WTC11 (cell line): ENCODE measurements around the gene SCNM1. TPM values are rescaled to one million over a fixed set of nuclear protein-coding genes. Genes with fewer than 3 reads are reported as not detected.

Experiments used
- ATAC-seq: fragments of 200-7000 bp; cut with Tn5 transposase; 2 replicates; pipeline ENCODE4 v1.10.0; 2021; ENCODE audit warnings: mild to moderate bottlenecking, moderate library complexity
- CTCF ChIA-PET: fragments of 300-600 bp; sonication (Branson Sonifier 250); formaldehyde crosslinking; loops from one replicate; lab custom pipeline; 2021; ENCODE audit warnings: antibody characterized with exemption; lab: Charles Lee
- POLR2A ChIA-PET: fragments of 350-600 bp; sonication (Branson Sonifier 250); formaldehyde crosslinking; loops from one replicate; lab custom pipeline; 2021; ENCODE audit warnings: antibody characterized with exemption; lab: Charles Lee
- DNase-seq: peaks from one replicate; pipeline ENCODE4 v3.0.0; 2021; ENCODE audit warnings: low spot score
- H3K27ac Mint-ChIP-seq: 2 replicates; pipeline ENCODE4 v1.8.0; 2021; ENCODE audit warnings: mixed read lengths
- H3K27me3 Mint-ChIP-seq: 2 replicates; pipeline ENCODE4 v1.8.0; 2021; ENCODE audit warnings: low read depth, mild to moderate bottlenecking, moderate library complexity, mixed read lengths
- H3K36me3 Mint-ChIP-seq: 2 replicates; pipeline ENCODE4 v1.8.0; 2021; ENCODE audit warnings: mixed read lengths
- H3K4me1 Mint-ChIP-seq: 2 replicates; pipeline ENCODE4 v1.8.0; 2022; ENCODE audit warnings: mixed read lengths
- H3K4me3 Mint-ChIP-seq: 2 replicates; pipeline ENCODE4 v1.8.0; 2021; ENCODE audit warnings: mild to moderate bottlenecking, moderate library complexity, mixed read lengths
- H3K9me3 Mint-ChIP-seq: 2 replicates; pipeline ENCODE4 v1.8.0; 2021; ENCODE audit warnings: mixed read lengths
- AR ChIP-seq: fragments of 250-450 bp; sonication (Bioruptor Pico); IDR thresholded peaks from 2 replicates; pipeline ENCODE4 v1.9.0; 2021; ENCODE audit warnings: mild to moderate bottlenecking
- E2F5 ChIP-seq: sonication (generic); formaldehyde crosslinking; IDR thresholded peaks from 2 replicates; pipeline ENCODE4 v1.8.1; 2022; ENCODE audit warnings: mild to moderate bottlenecking, moderate library complexity, missing genetic modification reagents
- ETV6 ChIP-seq: sonication (generic); formaldehyde crosslinking; IDR thresholded peaks from 2 replicates; pipeline ENCODE4 v1.8.1; 2022; ENCODE audit warnings: mild to moderate bottlenecking, missing genetic modification reagents
- FOXJ3 ChIP-seq: sonication (generic); formaldehyde crosslinking; IDR thresholded peaks from 2 replicates; pipeline ENCODE4 v1.9.0; 2021; ENCODE audit warnings: missing genetic modification reagents, mild to moderate bottlenecking, borderline replicate concordance
- FOXK1 ChIP-seq: sonication (generic); formaldehyde crosslinking; IDR thresholded peaks from 2 replicates; pipeline ENCODE4 v1.8.0; 2022; ENCODE audit warnings: mild to moderate bottlenecking, moderate library complexity, missing genetic modification reagents
- FOXP1 ChIP-seq: sonication (generic); formaldehyde crosslinking; IDR thresholded peaks from 2 replicates; pipeline ENCODE4 v1.8.0; 2022; ENCODE audit warnings: missing genetic modification reagents, mild to moderate bottlenecking, moderate library complexity, borderline replicate concordance
- GABPB1 ChIP-seq: sonication (generic); formaldehyde crosslinking; IDR thresholded peaks from 2 replicates; pipeline ENCODE4 v1.8.1; 2023; ENCODE audit warnings: mild to moderate bottlenecking, missing genetic modification reagents
- GTF2I ChIP-seq: fragments of 250-450 bp; sonication (Bioruptor Pico); conservative IDR thresholded peaks from 2 replicates; pipeline ENCODE4 v1.4.0; 2021; ENCODE audit warnings: mild to moderate bottlenecking
- HMGXB4 ChIP-seq: sonication (generic); formaldehyde crosslinking; IDR thresholded peaks from 2 replicates; pipeline ENCODE4 v1.8.1; 2023; ENCODE audit warnings: mild to moderate bottlenecking, moderate library complexity, missing genetic modification reagents
- IRF1 ChIP-seq: sonication (generic); formaldehyde crosslinking; IDR thresholded peaks from 2 replicates; pipeline ENCODE4 v1.8.0; 2023; ENCODE audit warnings: missing genetic modification reagents
- KAT7 ChIP-seq: sonication (generic); formaldehyde crosslinking; IDR thresholded peaks from 2 replicates; pipeline ENCODE4 v1.8.1; 2023; ENCODE audit warnings: missing genetic modification reagents, mild to moderate bottlenecking, borderline replicate concordance
- MAX ChIP-seq: sonication (generic); formaldehyde crosslinking; IDR thresholded peaks from 2 replicates; pipeline ENCODE4 v1.8.0; 2022; ENCODE audit warnings: mild to moderate bottlenecking, missing genetic modification reagents
- NFYB ChIP-seq: sonication (generic); formaldehyde crosslinking; conservative IDR thresholded peaks from 2 replicates; pipeline ENCODE4 v1.8.0; 2022; ENCODE audit warnings: low read depth, missing genetic modification reagents
- NR1H2 ChIP-seq: sonication (generic); formaldehyde crosslinking; IDR thresholded peaks from 2 replicates; pipeline ENCODE4 v1.9.0; 2021; ENCODE audit warnings: mild to moderate bottlenecking, moderate library complexity, missing genetic modification reagents
- TEAD4 ChIP-seq: sonication (generic); formaldehyde crosslinking; IDR thresholded peaks from 2 replicates; pipeline ENCODE4 v1.8.0; 2022; ENCODE audit warnings: mild to moderate bottlenecking, missing genetic modification reagents
- USF1 ChIP-seq: sonication (generic); formaldehyde crosslinking; IDR thresholded peaks from 2 replicates; pipeline ENCODE4 v1.8.0; 2022; ENCODE audit warnings: mild to moderate bottlenecking, missing genetic modification reagents
- USF2 ChIP-seq: sonication (generic); formaldehyde crosslinking; IDR thresholded peaks from 2 replicates; pipeline ENCODE4 v1.8.1; 2023; ENCODE audit warnings: mild to moderate bottlenecking, missing genetic modification reagents, moderate library complexity
- ZNF232 ChIP-seq: sonication (generic); formaldehyde crosslinking; IDR thresholded peaks from 2 replicates; pipeline ENCODE4 v1.8.0; 2022; ENCODE audit warnings: mild to moderate bottlenecking, missing genetic modification reagents
- ZNF281 ChIP-seq: sonication (generic); formaldehyde crosslinking; IDR thresholded peaks from 2 replicates; pipeline ENCODE4 v1.8.0; 2023; ENCODE audit warnings: mild to moderate bottlenecking, missing genetic modification reagents
- total RNA-seq: library from RNA; stranded (reverse); gene quantifications from 3 replicates; pipeline ENCODE4 v1.2.3, GENCODE V29; 2021

The SCNM1 gene
- total RNA-seq, 1 experiment from 2014 or later: 45.3 TPM

GRCh38 chr1:151198254-151199127, 32.5 kb downstream of the SCNM1 start, which contains the start of gene PIP5K1A:
TSS of gene PIP5K1A (plus strand) at chr1:151198552. CDS start at chr1:151198997, 445 bp downstream.
- ChIA-PET CTCF (interaction anchor here (0.5 to 1.0 kb wide), 3 partner anchors 10 to 99 kb away, joined by 3 to 5 read pairs (median 3); no protein-coding TSS in a partner anchor), POLR2A (interaction anchor here (0.6 to 1.3 kb wide), 5 partner anchors 9 to 1311 kb away, joined by 3 to 6 read pairs (median 3); partner anchors contain the start of genes LYSMD1, VPS72 and ZNF687)
- peak; percentile 99 for TF ChIP-seq USF2 (CRISPR knock-in tag)
- peak; percentile 85 for TF ChIP-seq ETV6 (CRISPR knock-in tag)
- TF ChIP-seq E2F5 (CRISPR knock-in tag): no peak
- TF ChIP-seq GABPB1 (CRISPR knock-in tag): 0 out of 2 replicates have a peak, but pooled peaks have one; percentile 22
- 0 out of 2 replicates have a peak, but pooled peaks have one; percentile 13 for TF ChIP-seq TEAD4 (CRISPR knock-in tag)
- peak; percentile 98 for TF ChIP-seq USF1
- TF ChIP-seq AR (CRISPR knock-in tag): no peak
- 0 out of 2 replicates have a peak, but pooled peaks have one; percentile 12 for TF ChIP-seq KAT7
- 0 out of 2 replicates have a peak, but pooled peaks have one; percentile 25 for TF ChIP-seq NR1H2
- TF ChIP-seq FOXK1: 0 out of 2 replicates have a peak, but pooled peaks have one; percentile 36
- TF ChIP-seq HMGXB4 (CRISPR knock-in tag): peak; percentile 62; the same call in 1 of the 2 replicates
- TF ChIP-seq ZNF281: peak; percentile 45; the same call in 1 of the 2 replicates
- no peak for TF ChIP-seq GTF2I (CRISPR knock-in tag)
- peak; percentile 64; the same call in 1 of the 2 replicates for TF ChIP-seq MAX (CRISPR knock-in tag)
- peak; percentile 7; the same call in 1 of the 2 replicates for TF ChIP-seq FOXP1 (CRISPR knock-in tag)
- no peak for TF ChIP-seq ZNF232 (CRISPR knock-in tag)
- 0 out of 2 replicates have a peak, but pooled peaks have one; percentile 31 for TF ChIP-seq FOXJ3
- TF ChIP-seq IRF1 (CRISPR knock-in tag): peak; percentile 66
- TF ChIP-seq NFYB (CRISPR knock-in tag): peak; percentile 62
- TF ChIP-seq, all 79 proteins: peak for 15

More at GRCh38 chr1:151198254-151199127, 32.5 kb downstream of the SCNM1 start, which contains the start of gene PIP5K1A:
- H3K4me3 Mint-ChIP-seq: peak within 1 kb of the TSS; percentile 99
- peaks cover 16% of the 10 kb centered on the region for H3K36me3 Mint-ChIP-seq
- peak; percentile 79 for ATAC-seq
- H3K27ac Mint-ChIP-seq: peak within 1 kb of the TSS; percentile 99
- H3K9me3 Mint-ChIP-seq: no peaks in the 10 kb centered on the region
- DNase-seq: peak; percentile 98
- peaks cover 25% of the 10 kb centered on the region for H3K4me1 Mint-ChIP-seq
- no peaks in the 10 kb centered on the region; the same call in 1 of the 2 replicates for H3K27me3 Mint-ChIP-seq
